GM10266 (cell line): ENCODE data around the gene PLXDC1.

Experiments used
- DNase-seq: peaks from one replicate; pipeline ENCODE4 v3.0.0; 2012; ENCODE audit errors: extremely low spot score
- CTCF ChIP-seq: IDR thresholded peaks from 2 replicates; pipeline ENCODE4 v1.5.1; 2012; ENCODE audit warnings: mild to moderate bottlenecking, low read depth; ENCODE audit not compliant: control insufficient read depth, insufficient read depth; ENCODE audit errors: missing control alignments

Gene PLXDC1

GRCh38 chr17:39196808-39197291 lies 45.4 kb upstream of the PLXDC1 start:
- DNase-seq: no peak
- TF ChIP-seq CTCF: no peak

GRCh38 chr17:39196241-39196807 lies 44.9 kb upstream of the PLXDC1 start:
- TF ChIP-seq CTCF: no peak
- DNase-seq: peak; percentile 49

GRCh38 chr17:39195568-39196160 lies 44.2 kb upstream of the PLXDC1 start:
- DNase-seq: peak; percentile 66
- no peak for TF ChIP-seq CTCF

GRCh38 chr17:39194985-39195524 lies 43.6 kb upstream of the PLXDC1 start:
- DNase-seq: no peak
- TF ChIP-seq CTCF: no peak

- no peak for TF ChIP-seq CTCF
- DNase-seq: no peak
Measured at GRCh38 chr17:39194089-39194984, 42.9 kb upstream of the PLXDC1 start.

GRCh38 chr17:39193346-39193745 lies 41.9 kb upstream of the PLXDC1 start:
- TF ChIP-seq CTCF: no peak
- no peak for DNase-seq
